Uterus (tissue), 4 donors: ENCODE measurements around the gene SLC49A3. TPM values are rescaled to one million over a fixed set of nuclear protein-coding genes. Genes with fewer than 3 reads are reported as not detected.

Experiments
- DNase-seq, 2 donors: peaks; one replicate each; pipeline ENCODE4 v3.0.0-alpha.2; 2019 to 2020
- H3K27ac ChIP-seq, 2 donors: fragments of 200-600 bp; sonication (generic); 1 replicate in 1 of 2; 2 replicates in 1 of 2; pipeline ENCODE4 v1.5.1; 2016 to 2018
- H3K27me3 ChIP-seq, 2 donors: fragments of 200-600 bp; sonication (generic); one replicate each; pipeline ENCODE4 v1.5.1; 2018 to 2019; ENCODE audit warnings: control low read depth in 1 of 2
- H3K36me3 ChIP-seq, 2 donors: fragments of 200-600 bp; sonication (generic); one replicate each; pipeline ENCODE4 v1.5.1; 2019; ENCODE audit warnings: control low read depth in 1 of 2
- H3K4me1 ChIP-seq, 2 donors: fragments of 200-600 bp; sonication (generic); one replicate each; pipeline ENCODE4 v1.5.1; 2018 to 2019; ENCODE audit warnings: control low read depth in 1 of 2
- H3K4me3 ChIP-seq, 2 donors: fragments of 200-600 bp; sonication (generic); 1 replicate in 1 of 2; 2 replicates in 1 of 2; pipeline ENCODE4 v1.5.1; 2018 to 2019; ENCODE audit warnings: mild to moderate bottlenecking in 1 of 2
- H3K9me3 ChIP-seq, 2 donors: fragments of 200-600 bp; sonication (generic); one replicate each; pipeline ENCODE4 v1.5.1; 2019; ENCODE audit warnings: control low read depth in 1 of 2
- CTCF ChIP-seq, 4 experiments: fragments of 200-600 bp in 2 of 4; fragments of 450-650 bp in 2 of 4; sonication (generic) in 2 of 4; IDR thresholded peaks; one replicate each; pipeline ENCODE4 v1.5.1; 2016 to 2019; ENCODE audit warnings: antibody characterized with exemption in 4 of 4, mild to moderate bottlenecking in 2 of 4, moderate library complexity in 1 of 4
- POLR2A ChIP-seq, 2 donors: fragments of 450-650 bp; IDR thresholded peaks; one replicate each; pipeline ENCODE4 v1.6.1; 2016; ENCODE audit warnings: antibody characterized with exemption in 2 of 2, mild to moderate bottlenecking in 1 of 2, moderate library complexity in 1 of 2
- intact Hi-C: fragments of 100-400 bp; cut with DNase I; formaldehyde crosslinking; loops from one replicate; pipeline ENCODE4 v1.15.1; 2023; ENCODE audit warnings: low total_unique reads
- total RNA-seq, 4 donors: library from RNA; depleted of rRNA in 3 of 4; stranded (reverse); fragments of >200 nt in 3 of 4; gene quantifications; one replicate each; pipeline versions ENCODE4 v1.1.0 to v1.2.4, GENCODE V29; 2014 to 2023
- donor health status: DM: yes; HTN: yes; CAD: no.

Gene SLC49A3
- total RNA-seq, 4 donors from 2014 or later, result 1.2 to 12.6 (median 2.8) TPM

GRCh38 chr4:653080-653821, 35.7 kb downstream of the SLC49A3 start:
- no peaks in the 10 kb centered on the region for H3K9me3 ChIP-seq
- no peaks in the 10 kb centered on the region for H3K36me3 ChIP-seq
- no peak overlapping the region for H3K27ac ChIP-seq
- no peaks in the 10 kb centered on the region for H3K27me3 ChIP-seq
- no peak overlapping the region for H3K4me3 ChIP-seq
- H3K4me1 ChIP-seq, result no peaks in the 10 kb centered on the region
- intact Hi-C loops, result no loop called here
- DNase-seq, result no peak
- no peak for TF ChIP-seq CTCF (IDR thresholded peaks at IDR 0.05)
- no peak for TF ChIP-seq POLR2A (IDR thresholded peaks at IDR 0.05)

- no peak overlapping the region for H3K4me3 ChIP-seq
- H3K36me3 ChIP-seq, result no peaks in the 10 kb centered on the region
- no peak for TF ChIP-seq POLR2A (IDR thresholded peaks at IDR 0.05)
- no peak for TF ChIP-seq CTCF (IDR thresholded peaks at IDR 0.05)
- intact Hi-C loops, result no loop called here
- no peaks in the 10 kb centered on the region for H3K27me3 ChIP-seq
- no peak overlapping the region for H3K27ac ChIP-seq
- no peak for DNase-seq
- no peaks in the 10 kb centered on the region for H3K4me1 ChIP-seq
- no peaks in the 10 kb centered on the region for H3K9me3 ChIP-seq
Measured at GRCh38 chr4:651884-652642, 36.9 kb downstream of the SLC49A3 start.

- no peak overlapping the region for H3K27ac ChIP-seq
- H3K4me1 ChIP-seq, result no peaks in the 10 kb centered on the region
- no peaks in the 10 kb centered on the region for H3K27me3 ChIP-seq
- DNase-seq, result no peak
- no peaks in the 10 kb centered on the region for H3K36me3 ChIP-seq
- no peak overlapping the region for H3K4me3 ChIP-seq
- TF ChIP-seq POLR2A (IDR thresholded peaks at IDR 0.05) (no peak), CTCF (IDR thresholded peaks at IDR 0.05) (no peak)
- intact Hi-C loops, result no loop called here
- H3K9me3 ChIP-seq, result no peaks in the 10 kb centered on the region
Measured at GRCh38 chr4:650951-651883, 37.7 kb downstream of the SLC49A3 start.

- no peaks in the 10 kb centered on the region for H3K27me3 ChIP-seq
- no peak for DNase-seq
Measured at GRCh38 chr4:650461-650860, 38.5 kb downstream of the SLC49A3 start.

More at GRCh38 chr4:650461-650860, 38.5 kb downstream of the SLC49A3 start:
- Histone ChIP-seq H3K4me1 (no peaks in the 10 kb centered on the region), H3K27ac (no peak overlapping the region), H3K9me3 (no peaks in the 10 kb centered on the region), H3K36me3 (no peaks in the 10 kb centered on the region), H3K4me3 (no peak overlapping the region)
- TF ChIP-seq POLR2A (IDR thresholded peaks at IDR 0.05) (no peak), CTCF (IDR thresholded peaks at IDR 0.05) (no peak)
- intact Hi-C loops, result no loop called here
